GM19395 (cell line): ENCODE measurements around the gene MED23.
A peak's percentile ranks its signal among the peaks of the same experiment; 100 is the strongest.

Source experiments
- ATAC-seq: cut with Tn5 transposase; IDR thresholded peaks from one replicate; pipeline ENCODE4 v1.9.1; 2021; ENCODE audit warnings: mild to moderate bottlenecking, moderate library complexity; ENCODE audit not compliant: unreplicated experiment

Gene MED23

GRCh38 chr6:131627724-131628682 lies at the start of gene MED23:
TSS of gene MED23 (minus strand) at chr6:131628242. CDS start at chr6:131628049, 193 bp downstream.
- peak; percentile 98 for ATAC-seq

GRCh38 chr6:131673184-131673583 lies 45.1 kb upstream of the MED23 start:
- ATAC-seq = no peak

- ATAC-seq = no peak
Measured at GRCh38 chr6:131669891-131670290, 41.8 kb upstream of the MED23 start.

GRCh38 chr6:131663578-131664165 lies 35.6 kb upstream of the MED23 start:
- ATAC-seq = no peak

- no peak for ATAC-seq
Measured at GRCh38 chr6:131660195-131660594, 32.2 kb upstream of the MED23 start.

- no peak for ATAC-seq
Measured at GRCh38 chr6:131658287-131658686, 30.2 kb upstream of the MED23 start.

- ATAC-seq = no peak
Measured at GRCh38 chr6:131657630-131658111, 29.6 kb upstream of the MED23 start.

- ATAC-seq = no peak
Measured at GRCh38 chr6:131657222-131657621, 29.2 kb upstream of the MED23 start.

GRCh38 chr6:131656667-131657066 lies 28.6 kb upstream of the MED23 start:
- no peak for ATAC-seq

- no peak for ATAC-seq
Measured at GRCh38 chr6:131655951-131656350, 27.9 kb upstream of the MED23 start.

GRCh38 chr6:131655387-131655786 lies 27.3 kb upstream of the MED23 start:
- ATAC-seq = no peak

GRCh38 chr6:131654326-131654725 lies 26.3 kb upstream of the MED23 start:
- no peak for ATAC-seq

GRCh38 chr6:131652472-131652871 lies 24.4 kb upstream of the MED23 start:
- ATAC-seq = no peak

- no peak for ATAC-seq
Measured at GRCh38 chr6:131651782-131652181, 23.7 kb upstream of the MED23 start.

- no peak for ATAC-seq
Measured at GRCh38 chr6:131646249-131646670, 18.2 kb upstream of the MED23 start.

GRCh38 chr6:131645846-131646245 lies 17.8 kb upstream of the MED23 start:
- ATAC-seq = no peak

- ATAC-seq = no peak
Measured at GRCh38 chr6:131644921-131645320, 16.9 kb upstream of the MED23 start.

GRCh38 chr6:131643855-131644460 lies 15.9 kb upstream of the MED23 start:
- ATAC-seq = no peak

GRCh38 chr6:131642987-131643611 lies 15.1 kb upstream of the MED23 start:
- no peak for ATAC-seq

- no peak for ATAC-seq
Measured at GRCh38 chr6:131642565-131642964, 14.5 kb upstream of the MED23 start.

GRCh38 chr6:131641554-131641953 lies 13.5 kb upstream of the MED23 start:
- ATAC-seq = no peak
